ENCODE measurements around the gene MAP4K4.
"Not testable (repeated sequence)": the region's sequence is repeated elsewhere in the genome, so short reads cannot be mapped to it uniquely, and the experiment has no call there.

The MAP4K4 gene

DNA sequence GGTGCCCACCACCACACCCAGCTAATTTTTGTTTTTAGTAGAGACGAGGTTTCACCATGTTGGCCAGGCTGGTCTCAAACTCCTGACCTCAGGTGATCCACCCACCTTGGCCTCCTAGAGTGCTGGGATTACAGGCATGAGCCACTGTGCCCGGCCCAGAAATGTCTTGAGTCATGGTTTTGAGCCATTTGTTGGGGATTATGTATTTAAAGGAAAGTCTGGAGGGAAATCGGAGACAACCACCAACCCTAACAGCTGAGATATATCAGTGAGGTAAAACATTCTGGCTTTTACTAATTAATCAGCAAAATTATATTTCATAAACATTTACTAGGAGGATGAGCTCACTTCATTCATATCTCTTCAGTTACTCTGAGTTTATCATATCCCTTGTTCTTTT, 72.2 kb downstream of the MAP4K4 start:
- not testable (repeated sequence) for DNase-seq (ENCODE audit: low spot score)

DNA sequence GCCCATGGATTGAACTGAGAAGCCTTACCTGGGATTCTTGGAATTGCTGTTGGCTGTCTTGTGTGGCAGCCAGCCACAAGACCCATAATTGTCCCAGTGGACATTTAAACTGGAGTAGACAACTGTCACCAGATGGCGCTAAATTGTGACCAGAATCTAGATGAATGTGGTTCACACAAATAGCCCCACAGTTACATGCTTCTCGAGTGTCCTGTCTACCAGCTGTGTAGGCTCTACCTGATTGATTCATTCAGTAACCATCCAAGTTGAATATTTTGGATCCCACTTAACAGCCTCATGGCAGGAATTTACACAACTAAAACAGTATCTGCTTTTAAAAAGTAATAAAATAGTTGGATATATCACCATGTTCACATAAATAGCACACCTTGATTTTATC, 73.2 kb downstream of the MAP4K4 start:
- peak; percentile 82 for DNase-seq (ENCODE audit: low spot score)

DNA sequence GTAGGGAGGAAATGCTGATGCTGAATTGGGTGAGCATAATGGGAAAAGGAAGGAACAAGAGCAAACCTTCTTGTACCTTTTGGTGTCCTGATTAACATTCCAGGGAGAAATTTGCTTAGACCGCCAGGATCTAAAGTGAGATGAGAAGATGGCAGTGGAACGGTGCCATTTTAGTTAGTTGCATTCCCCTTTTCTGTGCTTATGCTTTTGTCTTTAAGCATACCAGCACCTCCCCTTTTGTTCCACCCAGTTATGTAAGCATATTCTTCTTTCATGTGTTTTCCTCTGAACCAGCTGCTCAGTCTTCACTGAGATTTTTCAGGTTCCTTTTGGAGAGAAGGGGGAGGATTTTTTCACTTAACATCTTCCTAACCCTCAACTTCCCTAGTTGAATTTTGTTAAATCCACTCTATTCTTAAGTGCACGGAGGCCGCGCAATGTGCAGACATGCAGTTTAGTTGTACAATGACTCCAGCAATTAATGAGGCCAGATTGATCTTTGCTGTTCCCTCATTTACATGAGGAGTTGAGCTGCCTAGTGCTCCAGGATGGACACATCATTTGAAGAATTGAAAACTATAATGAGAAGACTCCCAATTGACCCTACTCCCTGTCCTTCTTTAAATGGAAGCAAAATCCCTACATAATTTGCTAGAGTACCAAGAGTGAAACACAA, 73.9 kb downstream of the MAP4K4 start:
- DNase-seq (ENCODE audit: low spot score): no peak

DNA sequence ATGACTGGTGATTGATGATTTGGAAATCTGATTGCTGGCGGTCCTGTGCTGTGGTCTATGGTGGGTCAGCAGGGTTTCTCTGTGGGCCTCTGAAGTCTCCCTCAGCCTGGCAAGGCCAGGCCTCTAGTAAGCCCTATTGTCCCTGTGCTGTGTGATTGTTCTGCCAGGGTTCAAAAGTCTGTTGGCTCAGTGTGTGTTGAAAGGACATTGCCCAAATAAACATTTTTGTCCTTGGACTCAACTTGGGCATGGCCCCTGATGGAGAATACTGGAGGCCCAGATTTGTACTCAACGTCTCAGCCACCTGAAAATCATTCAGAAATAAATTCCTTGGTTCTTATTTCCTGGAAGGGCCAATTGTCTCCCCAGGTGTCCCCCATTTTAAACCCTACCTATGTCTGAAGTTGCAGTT, 74.4 kb downstream of the MAP4K4 start:
- no peak for DNase-seq (ENCODE audit: low spot score)

DNA sequence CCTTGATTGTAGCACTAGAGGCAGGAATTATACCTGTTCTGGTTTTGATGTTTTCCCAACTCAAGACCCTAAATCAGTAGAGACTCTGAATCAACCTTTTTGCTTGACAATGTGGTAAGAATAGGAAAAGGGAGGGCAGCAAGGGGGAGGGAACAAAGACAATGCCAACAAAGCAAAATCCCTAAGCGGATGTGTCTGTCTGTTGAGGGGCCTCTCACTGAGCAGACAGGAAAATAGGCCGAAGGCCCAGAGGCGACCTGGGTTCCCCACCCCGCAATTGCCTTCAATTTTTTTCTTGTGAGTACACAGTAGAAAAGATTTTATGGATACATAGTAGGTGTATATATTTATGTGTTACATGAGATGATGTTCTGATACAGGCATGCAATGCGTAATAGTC, 75.6 kb downstream of the MAP4K4 start:
- DNase-seq (ENCODE audit: low spot score): no peak

DNA sequence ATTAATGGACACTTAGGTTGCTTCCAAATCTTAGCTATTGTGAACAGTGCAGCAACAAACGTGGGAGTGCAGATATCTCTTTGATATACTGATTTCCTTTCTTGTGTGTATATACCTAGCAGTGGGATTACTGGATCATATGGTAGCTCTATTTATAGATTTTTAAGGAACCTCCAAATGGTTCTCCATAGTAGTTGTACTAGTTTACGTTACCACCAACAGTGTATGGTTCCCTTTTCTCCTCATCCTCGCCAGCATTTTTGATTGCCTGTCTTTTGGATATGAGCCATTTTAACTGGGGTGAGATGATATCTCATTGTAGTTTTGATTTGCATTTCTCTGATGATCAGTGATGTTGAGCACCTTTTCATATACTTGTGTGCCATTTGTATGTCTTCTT, 76.5 kb downstream of the MAP4K4 start:
- DNase-seq (ENCODE audit: low spot score): not testable (repeated sequence)

DNA sequence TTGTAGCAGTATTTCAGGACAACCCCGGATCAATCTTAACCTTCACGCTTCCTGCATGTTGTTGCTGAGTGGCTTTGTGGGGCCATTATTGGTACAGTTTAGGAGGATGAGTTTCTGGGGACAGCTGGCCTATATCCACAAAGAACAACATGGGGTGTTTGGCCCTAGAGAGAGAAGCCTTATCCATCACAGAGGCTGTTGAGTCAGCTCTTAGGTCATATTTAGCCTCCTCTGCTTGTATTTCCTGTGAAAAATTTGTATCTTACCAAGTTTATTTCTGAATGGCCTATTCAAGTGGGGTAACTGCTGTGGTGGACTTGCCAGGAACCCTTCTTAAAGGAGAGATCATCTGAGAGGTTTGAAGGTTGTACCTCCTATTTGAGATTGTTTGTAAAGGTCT, 77.6 kb downstream of the MAP4K4 start:
- no peak for DNase-seq (ENCODE audit: low spot score)

DNA sequence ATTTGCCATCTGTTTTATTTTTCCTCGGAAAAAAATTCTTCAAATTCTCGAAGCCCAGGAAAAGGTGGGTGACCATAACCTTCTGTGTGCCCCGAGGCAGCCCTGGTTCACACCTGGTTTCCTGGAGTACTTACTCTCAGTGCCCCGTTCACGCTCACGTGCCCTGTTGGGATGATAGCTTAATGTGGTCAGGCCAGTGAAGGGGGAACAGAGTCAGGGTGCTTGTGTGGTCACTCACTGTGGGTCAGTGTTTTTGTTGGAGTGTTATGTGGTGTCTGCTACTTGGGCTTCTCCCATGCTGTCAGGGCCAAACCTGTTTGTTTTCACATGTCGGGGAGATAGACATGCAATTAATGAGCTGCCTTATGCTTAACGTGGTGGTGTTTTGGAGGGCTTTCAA, 78.1 kb downstream of the MAP4K4 start:
- DNase-seq (ENCODE audit: low spot score): no peak

DNA sequence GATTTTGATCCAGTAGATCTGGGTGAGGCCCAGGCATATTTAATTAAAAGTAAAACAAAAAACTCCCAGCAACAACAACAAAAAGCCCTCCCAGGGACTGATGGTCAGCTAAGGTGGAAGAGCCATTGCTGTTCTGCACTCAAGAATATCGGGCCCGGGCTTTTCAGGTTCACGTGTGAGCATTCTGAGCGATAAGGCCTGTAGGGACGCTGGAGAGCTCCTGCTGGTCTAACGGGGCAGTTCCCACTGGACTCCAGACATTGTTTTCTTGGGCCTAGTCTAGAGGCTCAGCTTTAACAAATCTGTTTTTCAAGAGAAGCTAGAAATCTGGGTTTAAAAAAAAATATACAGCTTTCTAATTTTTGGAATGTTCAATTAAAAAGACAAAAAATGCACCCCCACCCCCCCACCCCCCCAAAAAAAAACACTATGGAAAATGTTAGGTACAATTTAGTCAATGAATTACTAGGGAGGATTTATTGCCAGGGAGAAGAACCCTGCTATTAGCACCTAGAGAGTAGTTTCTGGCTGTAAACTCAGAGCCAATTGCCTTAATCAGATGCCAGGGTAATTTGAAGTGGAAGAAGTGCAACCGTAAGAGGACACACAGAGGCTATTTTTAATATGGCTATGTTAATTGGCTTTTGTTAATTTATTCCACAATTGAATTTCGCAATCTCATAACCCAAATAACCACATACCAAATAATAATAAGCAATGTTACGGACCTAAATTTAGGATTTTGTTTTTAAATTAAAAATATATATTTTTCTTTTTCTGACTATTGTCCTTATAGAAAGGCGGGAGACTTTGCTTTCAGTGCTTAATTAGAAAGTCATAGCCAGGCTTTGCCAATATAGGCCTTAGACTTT, 78.9 kb downstream of the MAP4K4 start:
- peak; percentile 49 for DNase-seq (ENCODE audit: low spot score)

DNA sequence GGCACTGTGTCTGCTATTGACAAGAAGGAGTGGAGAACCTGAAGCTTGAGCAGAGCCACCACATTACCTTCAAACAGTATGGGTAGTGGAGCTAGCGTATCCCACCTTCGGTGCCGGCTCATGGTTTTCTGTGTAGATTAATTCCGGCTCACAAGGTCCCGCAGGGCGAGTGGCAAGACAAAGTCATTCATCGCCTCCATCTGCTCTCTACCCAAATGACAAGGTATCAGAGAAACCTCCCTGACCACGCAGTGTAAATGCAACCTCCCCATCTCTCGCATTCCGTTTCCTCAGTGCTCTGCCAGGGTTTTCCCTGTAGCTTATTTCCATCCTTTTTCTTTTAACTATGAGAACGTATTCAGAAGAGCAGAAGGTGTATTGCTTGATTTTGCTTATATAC, 79.8 kb downstream of the MAP4K4 start:
- peak; percentile 78 for DNase-seq (ENCODE audit: low spot score)

DNA sequence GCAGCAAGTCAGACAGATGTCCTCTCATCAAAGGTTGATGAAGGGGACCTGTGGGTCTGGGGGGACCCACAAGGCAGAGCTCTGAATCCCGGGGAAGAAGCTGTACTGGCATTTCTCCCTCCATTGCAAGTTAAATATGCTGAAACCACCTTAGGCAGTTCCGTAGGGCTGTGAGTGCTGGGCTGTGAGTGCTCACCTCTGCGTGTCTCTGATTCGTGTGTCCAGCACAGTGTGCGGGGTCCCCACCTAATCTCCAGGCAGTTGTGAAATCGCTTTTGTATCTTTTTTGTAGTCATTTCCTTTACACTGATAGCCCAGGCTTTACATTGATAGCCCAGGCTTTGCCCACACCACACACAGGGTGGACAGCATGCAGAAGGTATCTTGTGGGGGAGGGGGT, 80.6 kb downstream of the MAP4K4 start:
- no peak for DNase-seq (ENCODE audit: low spot score)

DNA sequence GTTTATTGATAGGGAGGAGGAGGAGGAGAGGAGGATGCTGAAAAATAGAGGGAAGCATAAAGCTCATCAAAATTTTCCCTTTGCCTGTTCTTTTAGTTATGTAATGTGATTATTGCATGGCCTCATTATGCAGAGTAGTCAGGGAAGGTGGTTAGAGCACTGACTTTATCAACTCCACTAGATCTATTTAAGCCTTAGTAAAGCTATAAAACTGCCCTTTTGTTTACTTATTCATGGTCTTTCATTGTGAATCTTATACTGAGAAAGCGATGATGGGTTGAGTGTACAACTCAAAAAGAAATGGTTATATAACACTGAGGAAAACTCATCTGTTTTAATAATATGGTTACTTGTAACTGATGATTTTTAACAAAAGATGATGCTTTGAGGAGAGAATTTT, 81.7 kb downstream of the MAP4K4 start:
- no peak for DNase-seq (ENCODE audit: low spot score)

DNA sequence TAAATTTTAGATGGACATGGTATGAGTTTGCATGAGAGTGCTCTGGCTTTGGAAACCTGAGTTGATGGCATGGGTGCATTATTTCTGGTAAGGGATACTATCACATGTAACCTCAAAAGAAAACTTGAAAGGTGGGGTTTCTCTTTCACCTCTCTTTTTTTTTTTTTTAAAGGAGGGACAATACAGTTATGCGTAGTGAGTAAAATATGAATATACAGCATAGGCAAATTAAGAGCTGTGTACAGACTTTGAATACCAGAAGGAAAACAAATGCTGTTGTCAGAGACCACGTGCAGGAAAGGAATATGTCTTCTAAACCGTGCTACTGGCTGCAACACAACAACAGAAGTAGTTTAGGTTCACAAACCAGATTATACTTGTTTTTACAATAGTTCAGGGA, 82.1 kb downstream of the MAP4K4 start:
- DNase-seq (ENCODE audit: low spot score): no peak

DNA sequence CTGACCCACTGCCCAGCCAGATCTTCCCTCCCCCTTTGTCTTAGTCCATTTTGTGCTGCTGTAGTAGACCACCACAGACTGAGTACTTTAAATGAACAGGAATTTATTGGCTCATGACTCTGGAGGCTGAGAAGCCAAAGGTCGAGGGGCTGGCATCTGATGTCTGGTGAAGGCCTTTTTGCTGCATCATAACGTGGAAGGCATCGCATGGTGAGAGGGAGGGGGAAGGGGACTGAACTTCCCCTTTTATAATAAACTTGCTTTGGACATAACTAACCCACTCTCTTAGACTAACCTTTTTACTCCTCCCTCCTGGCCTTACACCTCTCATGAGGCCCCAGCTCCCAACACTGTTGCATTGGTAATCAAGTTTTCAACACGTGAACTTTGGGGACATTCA, 83.8 kb downstream of the MAP4K4 start:
- no peak for DNase-seq (ENCODE audit: low spot score)

DNA sequence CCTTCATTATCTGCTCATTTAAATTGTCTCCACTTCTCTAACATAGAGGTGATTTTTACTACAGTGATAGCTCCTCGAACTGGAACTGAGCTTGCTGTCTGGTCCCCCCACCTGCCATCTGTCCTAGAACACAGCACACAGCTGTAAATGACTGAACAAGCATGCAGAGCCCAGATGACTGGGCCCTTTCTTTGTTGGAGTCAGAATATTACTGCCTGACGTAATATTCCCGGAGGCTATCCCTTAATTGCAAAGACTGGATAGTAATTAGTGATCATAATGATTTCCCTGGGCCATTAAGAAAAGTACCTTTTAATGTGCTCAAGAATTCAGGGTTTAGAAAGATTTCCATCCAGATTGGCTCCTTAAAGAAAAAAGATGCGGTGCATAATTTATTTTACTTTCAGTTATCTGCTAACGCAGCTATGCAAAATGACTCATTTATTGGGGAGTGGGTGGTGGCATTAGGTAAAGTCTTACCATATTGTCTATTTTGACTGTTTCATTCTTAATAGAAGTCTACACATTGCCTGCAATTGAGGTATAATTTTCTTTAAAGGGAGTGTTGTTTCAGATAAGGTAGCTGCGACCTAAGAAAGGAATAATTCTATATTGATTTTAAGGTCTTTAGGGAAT, 84.4 kb downstream of the MAP4K4 start:
- DNase-seq (ENCODE audit: low spot score): no peak

DNA sequence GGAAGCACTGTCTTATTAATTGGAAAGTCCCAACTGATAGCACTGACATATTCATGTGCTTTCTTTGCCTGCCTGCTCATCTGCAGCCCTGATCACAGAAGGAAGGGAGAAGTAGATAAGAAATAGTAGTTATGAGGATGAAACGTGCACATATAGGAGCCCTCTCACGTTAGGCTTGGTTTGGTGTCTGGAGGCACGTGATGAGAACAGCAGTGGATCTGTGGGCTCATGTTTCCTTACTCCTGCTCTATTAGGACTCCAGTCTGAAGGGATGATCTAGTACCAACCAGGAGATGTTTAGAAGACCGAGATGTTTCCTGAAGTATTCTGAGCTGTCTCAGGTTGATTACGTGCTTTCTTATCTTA, 84.9 kb downstream of the MAP4K4 start:
- no peak for DNase-seq (ENCODE audit: low spot score)

DNA sequence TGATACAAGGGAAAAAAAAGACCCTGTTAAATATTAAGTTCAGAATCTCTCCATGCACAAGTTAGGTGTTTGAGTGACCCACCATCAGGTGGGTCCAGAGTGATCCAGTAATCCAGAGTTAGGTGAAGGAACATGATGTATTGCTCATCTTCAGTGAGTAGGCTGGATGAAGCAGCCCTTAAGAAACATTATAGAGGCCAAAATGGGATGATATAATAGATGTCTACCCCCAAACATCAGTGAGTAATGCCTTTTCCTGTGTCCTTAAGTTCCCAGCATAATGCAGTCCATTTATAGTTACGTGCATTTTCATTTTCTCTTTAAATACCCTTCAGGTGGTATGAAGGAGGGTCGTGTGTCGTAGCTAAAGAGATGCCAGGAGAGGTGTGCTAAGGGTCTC, 89.6 kb downstream of the MAP4K4 start:
- DNase-seq (ENCODE audit: low spot score): no peak

DNA sequence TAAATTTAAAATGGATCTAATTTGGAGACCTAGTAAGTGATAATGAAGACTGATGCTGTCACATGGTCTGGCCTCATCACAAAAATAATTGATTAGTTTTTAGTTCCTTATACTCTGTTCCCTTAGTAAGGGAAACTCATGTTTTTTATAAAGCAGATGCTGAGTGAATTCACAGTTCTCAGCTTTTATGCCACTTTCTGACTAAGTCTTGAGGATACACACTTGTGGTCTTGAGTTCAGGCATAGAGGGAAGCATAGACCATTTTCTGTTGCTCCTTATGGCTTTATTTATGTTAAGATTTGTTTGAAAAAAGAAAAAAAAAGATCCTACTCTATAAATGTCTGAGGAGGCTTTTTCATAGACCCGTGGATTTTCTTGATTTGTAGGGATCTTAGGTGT, 91.1 kb downstream of the MAP4K4 start:
- no peak for DNase-seq (ENCODE audit: low spot score)

DNA sequence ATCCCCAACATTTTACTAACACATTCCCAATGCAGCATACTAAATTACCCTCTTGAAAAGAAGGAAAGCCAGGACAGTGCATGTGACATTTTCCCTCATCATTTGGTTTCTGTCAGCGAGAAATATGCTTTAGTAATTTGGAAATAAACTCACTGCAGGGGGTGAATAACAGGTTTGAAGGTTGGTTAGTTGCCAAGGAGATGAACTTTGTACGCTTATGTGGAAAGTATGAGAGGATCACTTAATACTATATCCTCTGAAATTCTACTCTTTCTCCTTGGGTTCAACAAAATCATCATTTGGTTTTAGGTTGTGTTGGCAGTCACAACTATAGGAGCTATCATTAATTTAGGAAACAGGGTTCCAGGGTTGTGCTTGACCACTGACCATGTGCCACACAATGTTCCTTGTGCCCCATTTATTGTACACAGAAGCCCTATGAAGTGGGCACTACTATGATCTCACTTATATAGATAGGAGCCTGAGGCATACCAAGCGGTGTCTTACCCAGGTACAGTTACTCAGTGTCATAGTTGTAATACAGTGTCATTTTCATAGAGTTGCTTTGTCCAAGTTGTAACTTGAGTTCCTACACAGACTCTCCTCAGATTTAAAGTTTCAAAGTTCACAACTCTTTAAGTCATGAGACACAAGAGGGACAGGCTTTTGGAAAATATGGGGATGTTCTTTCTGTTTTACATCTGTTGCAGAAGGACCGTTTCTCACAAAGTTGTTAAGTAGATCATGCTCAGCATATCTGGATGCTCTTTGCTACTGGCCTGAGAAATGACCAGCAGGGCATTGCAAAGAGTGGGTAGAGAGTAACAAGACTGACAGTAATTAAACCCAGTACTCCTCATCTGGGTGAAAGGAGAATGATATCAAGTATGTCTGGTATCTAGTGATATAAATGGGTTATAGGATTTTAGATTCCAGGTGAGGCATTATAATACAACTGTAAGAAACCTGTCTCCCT, 91.8 kb downstream of the MAP4K4 start:
- DNase-seq (ENCODE audit: low spot score): no peak

DNA sequence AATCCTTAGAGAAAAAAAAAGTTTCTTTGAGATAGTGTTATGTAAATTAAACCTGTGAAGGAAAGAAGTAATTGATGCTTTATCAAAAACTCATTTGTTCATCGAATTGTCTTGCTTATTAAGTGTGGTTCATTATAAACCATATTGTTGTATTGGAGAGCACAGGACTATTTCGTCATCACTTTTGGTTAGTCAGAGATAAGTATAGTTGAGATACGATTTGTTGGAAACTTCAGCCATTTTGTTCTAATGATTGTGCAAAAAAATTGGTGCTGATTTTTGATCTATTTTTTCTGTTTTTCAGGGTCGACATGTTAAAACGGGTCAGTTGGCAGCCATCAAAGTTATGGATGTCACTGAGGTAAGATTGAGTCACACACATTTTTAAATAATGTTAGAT, 92.9 kb downstream of the MAP4K4 start:
- no peak for DNase-seq (ENCODE audit: low spot score)

DNA sequence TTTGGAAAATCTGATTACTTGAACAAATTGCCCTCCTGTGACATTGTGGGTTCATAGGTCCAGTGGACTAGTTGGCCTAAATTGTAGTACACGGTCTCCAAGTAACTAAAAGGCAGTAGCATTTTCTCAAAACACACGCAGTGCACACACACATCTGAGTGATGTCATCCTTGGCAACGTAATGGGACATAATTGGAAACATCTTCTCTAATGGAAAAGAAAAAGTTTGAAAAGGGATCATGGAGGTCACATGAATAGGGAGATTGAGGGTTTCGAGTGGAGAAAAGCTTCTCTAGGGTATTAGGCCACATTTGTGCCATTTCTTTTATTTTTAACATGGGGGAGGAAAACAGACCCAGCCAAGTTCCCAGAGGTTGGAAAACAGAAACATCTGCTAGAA, 93.3 kb downstream of the MAP4K4 start:
- DNase-seq (ENCODE audit: low spot score): no peak

DNA sequence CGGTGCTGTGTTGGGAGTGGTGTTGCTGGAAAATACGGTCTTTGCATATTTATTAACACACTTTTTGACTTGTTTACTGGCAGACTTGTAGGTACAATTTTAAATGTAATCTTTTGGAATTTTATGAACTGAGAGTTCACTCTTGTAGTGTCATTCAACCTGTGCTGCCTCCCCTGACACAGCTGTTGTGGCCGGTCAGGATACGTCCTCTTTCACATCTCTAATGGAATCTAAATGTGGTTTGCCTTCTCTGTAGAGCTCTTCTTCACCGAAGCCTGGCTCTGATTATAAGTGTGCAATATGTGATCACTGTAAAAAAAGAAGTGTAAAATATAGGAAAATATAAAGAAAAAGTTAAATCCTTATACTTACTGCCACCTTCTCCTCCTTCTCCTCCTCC, 94.7 kb downstream of the MAP4K4 start:
- no peak for DNase-seq (ENCODE audit: low spot score)

Measured in cerebellar cortex (tissue), 1 donor.